Upper lobe of right lung (tissue), 1 donor: ENCODE data around the gene YRDC. TPM values are rescaled to one million over a fixed set of nuclear protein-coding genes. Genes with fewer than 3 reads are reported as not detected.

ENCODE experiments used
- ATAC-seq: fragments of 200-7000 bp; cut with Tn5 transposase; one replicate; pipeline ENCODE4 v1.9.1; 2020; ENCODE audit warnings: mild to moderate bottlenecking, moderate library complexity
- DNase-seq: peaks from one replicate; pipeline ENCODE4 v3.0.0-alpha.2; 2020
- H3K27ac ChIP-seq: fragments of 200-600 bp; one replicate; pipeline ENCODE4 v1.8.0; 2022
- H3K27me3 ChIP-seq: fragments of 200-600 bp; one replicate; pipeline ENCODE4 v1.8.0; 2022; ENCODE audit warnings: mild to moderate bottlenecking
- H3K36me3 ChIP-seq: fragments of 200-600 bp; one replicate; pipeline ENCODE4 v1.8.0; 2022
- H3K4me1 ChIP-seq: fragments of 200-600 bp; one replicate; pipeline ENCODE4 v1.8.0; 2022
- H3K4me3 ChIP-seq: fragments of 200-600 bp; one replicate; pipeline ENCODE4 v1.8.0; 2022; ENCODE audit warnings: mild to moderate bottlenecking
- H3K9me3 ChIP-seq: fragments of 200-600 bp; one replicate; pipeline ENCODE4 v1.8.0; 2022
- intact Hi-C: fragments of 100-400 bp; cut with DNase I; formaldehyde crosslinking; loops from one replicate; pipeline ENCODE4 v1.11.0; 2022
- total RNA-seq: library from RNA; stranded (reverse); fragmentation: NEBNext Ultra II Directional; extraction: Animal tissue kit (Norgen Biotek cat#: 25700); gene quantifications from one replicate; pipeline ENCODE4 v1.2.1, GENCODE V29; 2021
- TF ChIP-seq, protein P1 (sequence below): fragments of 200-600 bp; IDR thresholded peaks from one replicate; pipeline ENCODE4 v1.8.0; 2022; ENCODE audit warnings: antibody characterized with exemption
- donor health status: DM: no; HTN: yes; CAD: no; lungs with severe emphysema.

YRDC gene
- total RNA-seq, 1 donor from 2014 or later: 14.8 TPM

DNA sequence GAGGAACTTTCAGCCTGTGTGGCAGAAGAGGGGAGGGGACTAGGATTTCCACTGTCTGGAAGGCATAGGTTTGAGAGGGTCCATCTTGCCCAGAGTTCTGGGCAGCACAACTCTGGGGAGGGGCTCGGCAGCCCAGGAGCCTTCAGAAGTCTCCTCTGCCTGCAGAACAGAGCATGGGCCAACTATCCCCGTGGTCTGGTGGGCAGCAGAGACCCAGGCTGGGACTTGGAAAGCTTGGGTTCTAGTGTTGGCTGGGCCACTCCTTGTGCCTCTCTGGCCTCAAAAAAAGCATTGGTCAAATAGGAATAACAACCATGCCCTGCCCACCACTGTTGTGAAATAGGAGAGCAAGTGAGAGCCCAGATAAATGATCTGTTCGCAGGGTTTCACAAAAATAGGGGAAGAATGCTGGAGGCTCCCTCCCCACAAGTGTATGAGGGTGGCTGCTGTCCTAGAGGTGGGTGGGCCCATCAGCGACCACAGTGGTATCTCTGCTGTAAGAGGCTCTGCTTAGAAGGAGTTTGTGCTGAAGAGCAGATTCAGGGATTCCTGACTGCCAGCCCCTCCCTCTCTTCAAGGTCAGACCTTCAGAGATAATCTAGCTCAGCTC is 52.0 kb downstream of the YRDC start:
- Histone ChIP-seq H3K27me3 (peaks cover 63% of the 10 kb centered on the region), H3K9me3 (no peaks in the 10 kb centered on the region), H3K36me3 (no peaks in the 10 kb centered on the region), H3K4me1 (peaks cover 5% of the 10 kb centered on the region), H3K4me3 (no peak overlapping the region), H3K27ac (no peak overlapping the region)
- intact Hi-C loops: no loop called here
- TF ChIP-seq, protein P1, sequence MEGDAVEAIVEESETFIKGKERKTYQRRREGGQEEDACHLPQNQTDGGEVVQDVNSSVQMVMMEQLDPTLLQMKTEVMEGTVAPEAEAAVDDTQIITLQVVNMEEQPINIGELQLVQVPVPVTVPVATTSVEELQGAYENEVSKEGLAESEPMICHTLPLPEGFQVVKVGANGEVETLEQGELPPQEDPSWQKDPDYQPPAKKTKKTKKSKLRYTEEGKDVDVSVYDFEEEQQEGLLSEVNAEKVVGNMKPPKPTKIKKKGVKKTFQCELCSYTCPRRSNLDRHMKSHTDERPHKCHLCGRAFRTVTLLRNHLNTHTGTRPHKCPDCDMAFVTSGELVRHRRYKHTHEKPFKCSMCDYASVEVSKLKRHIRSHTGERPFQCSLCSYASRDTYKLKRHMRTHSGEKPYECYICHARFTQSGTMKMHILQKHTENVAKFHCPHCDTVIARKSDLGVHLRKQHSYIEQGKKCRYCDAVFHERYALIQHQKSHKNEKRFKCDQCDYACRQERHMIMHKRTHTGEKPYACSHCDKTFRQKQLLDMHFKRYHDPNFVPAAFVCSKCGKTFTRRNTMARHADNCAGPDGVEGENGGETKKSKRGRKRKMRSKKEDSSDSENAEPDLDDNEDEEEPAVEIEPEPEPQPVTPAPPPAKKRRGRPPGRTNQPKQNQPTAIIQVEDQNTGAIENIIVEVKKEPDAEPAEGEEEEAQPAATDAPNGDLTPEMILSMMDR: no peak
- DNase-seq (no peak), ATAC-seq (no peak)

DNA sequence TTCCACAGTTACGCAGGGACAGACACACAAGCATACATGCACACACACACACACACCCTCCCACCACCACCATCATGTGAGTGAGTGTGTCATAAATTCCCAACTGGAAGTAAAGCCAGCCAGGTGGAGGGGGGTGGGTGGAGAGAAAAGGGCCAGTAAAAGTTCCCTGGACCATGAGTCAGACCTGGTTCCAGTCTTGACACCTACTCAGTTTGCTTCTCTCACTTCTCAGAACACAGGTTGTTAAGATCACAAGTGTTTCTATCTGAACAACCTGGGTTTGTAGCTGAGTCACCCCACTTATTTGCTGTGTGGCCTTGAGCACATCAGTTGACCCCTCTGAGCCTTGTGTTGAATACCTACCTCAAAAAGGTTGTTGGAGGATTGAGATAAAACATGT is 52.7 kb downstream of the YRDC start:
- TF ChIP-seq, protein P1: no peak
- Histone ChIP-seq H3K27ac (no peak overlapping the region), H3K4me3 (no peak overlapping the region), H3K36me3 (no peaks in the 10 kb centered on the region), H3K27me3 (peaks cover 68% of the 10 kb centered on the region), H3K4me1 (peaks cover 5% of the 10 kb centered on the region), H3K9me3 (no peaks in the 10 kb centered on the region)
- DNase-seq: no peak
- peak; percentile 14 for ATAC-seq
- intact Hi-C loops: no loop called here

DNA sequence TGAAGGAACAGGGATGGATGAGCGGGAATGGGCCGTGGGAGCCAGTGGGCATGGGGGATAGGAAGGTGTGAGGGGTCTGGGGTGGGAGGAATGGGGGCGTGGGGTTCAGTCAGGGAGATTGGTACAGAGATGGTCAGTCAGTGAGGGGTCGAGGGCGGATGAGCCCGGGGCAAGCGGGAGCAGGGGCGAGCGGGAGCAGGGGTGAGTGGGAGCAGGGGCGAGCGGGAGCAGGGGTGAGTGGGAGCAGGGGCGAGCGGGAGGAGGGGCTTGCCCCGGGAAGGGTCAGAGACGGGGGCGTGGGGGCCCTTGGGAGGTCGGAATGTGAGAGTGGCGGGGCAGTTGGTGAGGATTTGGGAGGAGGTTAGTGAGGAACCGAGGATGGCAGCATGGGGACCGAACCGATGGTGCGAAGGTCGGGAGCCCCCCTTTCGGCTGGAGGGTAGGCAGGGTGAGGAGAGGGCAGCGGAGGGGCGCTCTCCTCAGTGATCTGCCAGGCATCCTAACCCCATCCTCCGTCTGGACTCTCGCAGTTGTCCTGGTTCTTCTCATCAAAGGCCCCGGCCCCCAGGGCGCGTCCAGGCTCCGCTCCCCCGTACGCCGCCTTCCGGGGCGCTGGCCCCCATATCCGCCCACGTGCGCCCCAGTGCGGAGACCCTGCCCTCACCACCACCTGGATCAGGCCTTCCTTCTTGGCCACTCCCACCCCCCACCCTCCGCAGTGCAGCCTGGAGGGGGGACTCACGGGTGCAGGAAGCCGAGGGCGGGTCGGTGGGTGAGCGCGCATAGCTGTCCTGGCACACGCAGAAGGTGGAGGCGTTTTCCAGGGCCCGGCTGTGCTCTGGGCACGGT is 54.3 kb downstream of the YRDC start:
- TF ChIP-seq, protein P1: no peak
- Histone ChIP-seq H3K27ac (no peak overlapping the region), H3K9me3 (no peaks in the 10 kb centered on the region), H3K27me3 (peaks cover 67% of the 10 kb centered on the region), H3K36me3 (no peaks in the 10 kb centered on the region), H3K4me3 (no peak overlapping the region), H3K4me1 (peaks cover 5% of the 10 kb centered on the region)
- ATAC-seq (no peak), DNase-seq (no peak)
- intact Hi-C loops: no loop called here

Other genes starting within 250 kb of the YRDC start
- gene GNL2, start 212.3 kb downstream of the YRDC start, total RNA-seq: 36.5 TPM
- gene RSPO1, start 173.3 kb downstream of the YRDC start, total RNA-seq: 9.1 TPM
- 0.78 TPM for gene CDCA8, start 115.7 kb downstream of the YRDC start, total RNA-seq
- gene EPHA10, start 43.1 kb downstream of the YRDC start, total RNA-seq: 1.4 TPM
- 6.9 TPM for gene MANEAL, start 14.4 kb downstream of the YRDC start, total RNA-seq
- 29.7 TPM for gene C1orf122, start 418 bp downstream of the YRDC start, total RNA-seq
- gene MTF1, start 51.4 kb upstream of the YRDC start, total RNA-seq: 26.3 TPM
- gene INPP5B, start 138.8 kb upstream of the YRDC start, total RNA-seq: 44.8 TPM
- 48.7 TPM for gene SF3A3, start 181.8 kb upstream of the YRDC start, total RNA-seq
- gene FHL3, start 197.3 kb upstream of the YRDC start, total RNA-seq: 22.4 TPM
- 29.1 TPM for gene UTP11, start 204.5 kb upstream of the YRDC start, total RNA-seq
- gene POU3F1, start 238.6 kb upstream of the YRDC start, total RNA-seq: not detected